ENCODE measurements around the gene ARHGAP35. TPM values are rescaled to one million over a fixed set of nuclear protein-coding genes. Genes with fewer than 3 reads are reported as not detected.

The ARHGAP35 gene
- total RNA-seq, 4 donors from 2014 or later: 42.9 to 109 (median 57.6) TPM

- Histone ChIP-seq H3K27ac (no peak overlapping the region), H3K4me3 (no peak overlapping the region)
- 82 to 96% methylated on average over 5 of the region's 5 CpGs for WGBS, 2 donors (ENCODE audit: low coverage in 1 of 2)
These were observed 35.1 kb upstream of the ARHGAP35 start for GRCh38 chr19:46825731-46826055.

DNA sequence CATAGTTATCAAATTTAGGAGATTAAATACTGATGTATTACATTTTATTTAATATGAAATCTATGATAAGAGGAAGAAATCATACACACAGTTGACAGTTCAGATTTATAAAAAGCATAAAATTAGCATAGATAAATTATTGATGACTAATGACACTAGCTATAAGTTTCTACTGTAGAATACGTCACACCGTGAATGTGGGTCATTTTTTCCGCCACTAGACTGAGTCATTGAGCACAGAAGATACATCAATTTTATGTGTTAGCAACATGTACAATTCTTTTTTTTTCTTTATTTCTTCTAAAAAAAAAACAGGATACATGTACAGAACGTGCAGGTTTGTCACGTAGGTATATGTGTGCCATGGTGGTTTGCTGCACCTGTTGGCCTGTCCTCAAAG lies 32.3 kb upstream of the ARHGAP35 start:
- H3K9me3 ChIP-seq: no peaks in the 10 kb centered on the region
- H3K27ac ChIP-seq: no peak overlapping the region
- H3K4me3 ChIP-seq: no peak overlapping the region
- ATAC-seq: no peak
- TF ChIP-seq, protein P1, sequence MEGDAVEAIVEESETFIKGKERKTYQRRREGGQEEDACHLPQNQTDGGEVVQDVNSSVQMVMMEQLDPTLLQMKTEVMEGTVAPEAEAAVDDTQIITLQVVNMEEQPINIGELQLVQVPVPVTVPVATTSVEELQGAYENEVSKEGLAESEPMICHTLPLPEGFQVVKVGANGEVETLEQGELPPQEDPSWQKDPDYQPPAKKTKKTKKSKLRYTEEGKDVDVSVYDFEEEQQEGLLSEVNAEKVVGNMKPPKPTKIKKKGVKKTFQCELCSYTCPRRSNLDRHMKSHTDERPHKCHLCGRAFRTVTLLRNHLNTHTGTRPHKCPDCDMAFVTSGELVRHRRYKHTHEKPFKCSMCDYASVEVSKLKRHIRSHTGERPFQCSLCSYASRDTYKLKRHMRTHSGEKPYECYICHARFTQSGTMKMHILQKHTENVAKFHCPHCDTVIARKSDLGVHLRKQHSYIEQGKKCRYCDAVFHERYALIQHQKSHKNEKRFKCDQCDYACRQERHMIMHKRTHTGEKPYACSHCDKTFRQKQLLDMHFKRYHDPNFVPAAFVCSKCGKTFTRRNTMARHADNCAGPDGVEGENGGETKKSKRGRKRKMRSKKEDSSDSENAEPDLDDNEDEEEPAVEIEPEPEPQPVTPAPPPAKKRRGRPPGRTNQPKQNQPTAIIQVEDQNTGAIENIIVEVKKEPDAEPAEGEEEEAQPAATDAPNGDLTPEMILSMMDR (IDR thresholded peaks at IDR 0.05): no peak
- TF ChIP-seq EP300 (IDR thresholded peaks at IDR 0.05) (no peak), POLR2A (IDR thresholded peaks at IDR 0.05) (no peak), POLR2AphosphoS5 (IDR thresholded peaks at IDR 0.05) (no peak)
- no peaks in the 10 kb centered on the region for H3K36me3 ChIP-seq
- peaks cover 0 to 8% (median 0%) of the 10 kb centered on the region in 3 donors for H3K4me1 ChIP-seq
- 71 to 82% methylated on average over 5 of the region's 5 CpGs for WGBS, 2 donors (ENCODE audit: low coverage in 1 of 2)
- no peaks in the 10 kb centered on the region for H3K27me3 ChIP-seq

More at GRCh38 chr19:46825731-46826055, 35.1 kb upstream of the ARHGAP35 start:
- no peak for ATAC-seq
- TF ChIP-seq EP300 (IDR thresholded peaks at IDR 0.05) (no peak), POLR2AphosphoS5 (IDR thresholded peaks at IDR 0.05) (no peak)
- Histone ChIP-seq H3K36me3 (no peaks in the 10 kb centered on the region), H3K4me1 (peaks cover 0 to 3% (median 0%) of the 10 kb centered on the region in 3 donors), H3K9me3 (no peaks in the 10 kb centered on the region), H3K27me3 (no peaks in the 10 kb centered on the region)

DNA sequence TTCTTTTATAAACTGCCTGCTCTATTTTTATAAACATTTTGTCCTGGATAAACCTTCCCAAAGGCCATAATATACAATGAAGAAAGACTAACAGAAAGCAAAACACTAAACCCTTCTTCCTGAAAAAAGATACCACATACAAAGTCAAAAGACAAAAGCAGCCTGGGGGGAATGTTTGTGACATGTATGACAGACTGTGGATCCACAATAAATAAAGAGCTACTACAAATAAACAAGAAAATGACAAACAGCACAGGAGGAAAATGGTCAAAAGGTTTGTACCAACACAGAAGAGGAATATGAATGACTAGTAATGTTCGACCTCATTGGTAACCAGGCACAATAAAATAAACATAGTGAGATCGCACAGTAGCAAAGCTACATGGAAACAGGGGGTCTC lies 29.9 kb upstream of the ARHGAP35 start:
- no peak for ATAC-seq
- TF ChIP-seq, protein P1 (IDR thresholded peaks at IDR 0.05): no peak
- TF ChIP-seq POLR2A (IDR thresholded peaks at IDR 0.05): no peak
- no peak for TF ChIP-seq POLR2AphosphoS5 (IDR thresholded peaks at IDR 0.05)
- TF ChIP-seq EP300 (IDR thresholded peaks at IDR 0.05): no peak
- H3K27me3 ChIP-seq: no peaks in the 10 kb centered on the region
- H3K4me1 ChIP-seq: peaks cover 0 to 23% (median 0%) of the 10 kb centered on the region in 3 donors
- H3K4me3 ChIP-seq: no peak overlapping the region
- H3K9me3 ChIP-seq: no peaks in the 10 kb centered on the region
- no peaks in the 10 kb centered on the region for H3K36me3 ChIP-seq
- WGBS, 2 donors (ENCODE audit: low coverage in 1 of 2): 85 to 100% methylated on average over 2 of the region's 2 CpGs
- H3K27ac ChIP-seq: peak overlapping the region in 1 of 4 donors; percentile 51

GRCh38 chr19:46834121-46834520 lies 26.7 kb upstream of the ARHGAP35 start:
- no peaks in the 10 kb centered on the region for H3K27me3 ChIP-seq
- WGBS, 2 donors (ENCODE audit: low coverage in 1 of 2): 65 to 73% methylated on average over 5 of the region's 5 CpGs
- TF ChIP-seq EP300 (IDR thresholded peaks at IDR 0.05): no peak
- no peak for TF ChIP-seq POLR2AphosphoS5 (IDR thresholded peaks at IDR 0.05)
- TF ChIP-seq, protein P1 (IDR thresholded peaks at IDR 0.05): no peak
- no peak for TF ChIP-seq POLR2A (IDR thresholded peaks at IDR 0.05)
- H3K4me3 ChIP-seq: no peak overlapping the region
- H3K36me3 ChIP-seq: peaks cover 0 to 25% of the 10 kb centered on the region in 2 donors
- H3K4me1 ChIP-seq: peaks cover 0 to 38% (median 0%) of the 10 kb centered on the region in 3 donors
- no peak for ATAC-seq
- no peak overlapping the region for H3K27ac ChIP-seq
- no peaks in the 10 kb centered on the region for H3K9me3 ChIP-seq

- peaks cover 0 to 38% (median 0%) of the 10 kb centered on the region in 3 donors for H3K4me1 ChIP-seq
- H3K9me3 ChIP-seq: no peaks in the 10 kb centered on the region
- no peak overlapping the region for H3K4me3 ChIP-seq
- no peak for TF ChIP-seq POLR2A (IDR thresholded peaks at IDR 0.05)
- TF ChIP-seq EP300 (IDR thresholded peaks at IDR 0.05): no peak
- TF ChIP-seq, protein P1 (IDR thresholded peaks at IDR 0.05): no peak
- ATAC-seq: no peak
- H3K36me3 ChIP-seq: peaks cover 0 to 33% of the 10 kb centered on the region in 2 donors
- 95 to 96% methylated on average over 6 of the region's 6 CpGs for WGBS, 2 donors (ENCODE audit: low coverage in 1 of 2)
- no peak overlapping the region for H3K27ac ChIP-seq
- no peaks in the 10 kb centered on the region for H3K27me3 ChIP-seq
These were observed 25.8 kb upstream of the ARHGAP35 start for GRCh38 chr19:46834984-46835383.

Measured in gastroesophageal sphincter (tissue), 4 donors.